Amniotic stem cell (primary cell): ENCODE results near the gene KRT31.
"Not testable (repeated sequence)": the region's sequence is repeated elsewhere in the genome, so short reads cannot be mapped to it uniquely, and the experiment has no call there.

ENCODE experiments used
- DNase-seq: peaks from one replicate; lab custom pipeline; 2025; lab: John Stamatoyannopoulos, UW

Gene KRT31

GRCh38 chr17:41417576-41418015, 20.2 kb upstream of the KRT31 start:
- DNase-seq = no peak

DNA sequence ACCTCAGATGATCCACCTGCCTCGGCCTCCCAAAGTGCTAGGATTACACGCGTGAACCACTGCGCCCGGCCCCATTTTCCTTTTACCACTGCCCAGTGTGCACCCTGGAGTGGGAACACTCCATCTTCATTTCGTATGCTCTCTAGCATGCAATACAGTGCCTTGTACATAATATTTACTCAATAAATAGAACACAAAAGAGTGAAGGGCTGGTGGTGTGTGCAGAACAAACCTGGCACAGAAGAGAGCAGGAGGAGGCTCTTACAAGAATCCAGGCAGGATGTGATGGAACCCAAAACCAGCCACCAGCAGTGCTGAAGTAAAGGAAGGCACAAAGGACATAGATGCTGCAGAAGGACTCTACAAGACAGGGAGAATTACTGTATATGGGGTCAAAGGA, 19.7 kb upstream of the KRT31 start:
- DNase-seq = no peak

GRCh38 chr17:41416479-41416878, 19.1 kb upstream of the KRT31 start:
- DNase-seq = no peak

DNA sequence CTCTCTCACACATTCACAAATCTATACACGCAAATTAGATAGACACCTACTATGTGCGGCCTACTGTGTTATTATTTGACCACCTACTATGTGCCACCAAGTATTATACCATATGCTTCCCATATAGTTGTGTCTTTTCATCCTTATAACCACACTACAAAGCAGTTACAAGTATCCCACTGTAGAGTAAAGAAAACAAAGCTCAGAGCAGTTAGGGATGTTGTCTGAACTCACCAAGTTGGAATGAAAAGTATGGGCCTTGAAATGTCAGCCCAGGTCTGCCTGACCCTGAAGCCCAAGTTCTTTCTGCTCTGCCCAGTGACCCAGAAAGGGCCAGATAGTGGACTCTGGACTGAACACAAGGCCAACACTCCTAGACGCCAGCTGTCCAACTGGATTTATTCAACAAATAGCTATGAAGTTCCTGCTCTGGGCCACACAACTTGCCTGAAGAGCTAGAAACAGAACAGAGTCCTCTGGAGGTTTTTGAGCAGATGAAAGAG, 18.5 kb upstream of the KRT31 start:
- DNase-seq = peak; percentile 41

DNA sequence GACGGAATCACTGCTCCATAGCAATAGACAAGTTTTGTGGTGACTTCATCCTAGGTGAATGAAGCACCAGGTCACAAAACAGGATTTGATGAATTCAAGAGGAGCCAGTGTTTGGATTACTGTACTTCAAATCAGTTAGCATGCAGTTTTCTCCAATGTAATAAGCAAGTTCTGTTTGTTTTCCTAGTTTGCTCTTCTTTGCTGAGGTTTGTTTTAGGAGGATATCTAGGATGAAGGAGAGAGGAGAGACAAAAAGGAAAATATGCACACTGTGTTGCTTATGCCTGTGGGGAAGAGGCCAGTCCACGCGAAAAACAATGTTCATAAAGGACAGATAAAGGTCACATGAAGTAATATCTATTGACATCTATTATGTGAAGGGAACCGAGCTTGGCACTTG, 18.0 kb upstream of the KRT31 start:
- no peak for DNase-seq

- no peak for DNase-seq
Observed at GRCh38 chr17:41413982-41414381, 16.6 kb upstream of the KRT31 start.

DNA sequence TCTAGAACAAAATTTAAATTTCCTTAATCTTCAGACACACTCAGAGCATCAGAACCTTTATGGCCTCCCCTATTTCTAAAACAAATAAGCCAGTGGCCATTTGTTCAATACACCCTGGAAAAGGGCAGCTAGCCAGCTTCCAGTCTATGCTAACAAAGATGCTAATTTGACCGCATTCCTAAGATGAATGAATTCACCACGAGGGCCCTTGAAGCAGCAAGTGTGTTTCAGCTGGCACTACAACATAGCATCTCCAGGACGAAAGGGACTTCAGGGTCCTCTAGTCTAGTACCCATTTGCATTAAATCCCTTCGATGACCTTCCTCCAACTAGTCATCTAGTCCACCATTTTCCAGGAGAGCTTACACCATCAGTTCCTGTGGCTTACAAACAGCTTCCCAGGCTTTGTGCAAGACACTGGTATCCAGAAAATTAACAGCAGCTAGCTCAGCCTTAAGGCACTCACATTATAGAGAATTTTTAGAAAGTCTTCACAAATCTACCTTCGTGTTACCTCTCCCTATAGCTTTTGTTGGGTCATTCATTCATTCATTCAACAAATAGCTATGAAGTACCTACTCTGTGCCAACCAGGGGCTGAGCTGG, 16.0 kb upstream of the KRT31 start:
- DNase-seq = no peak

DNA sequence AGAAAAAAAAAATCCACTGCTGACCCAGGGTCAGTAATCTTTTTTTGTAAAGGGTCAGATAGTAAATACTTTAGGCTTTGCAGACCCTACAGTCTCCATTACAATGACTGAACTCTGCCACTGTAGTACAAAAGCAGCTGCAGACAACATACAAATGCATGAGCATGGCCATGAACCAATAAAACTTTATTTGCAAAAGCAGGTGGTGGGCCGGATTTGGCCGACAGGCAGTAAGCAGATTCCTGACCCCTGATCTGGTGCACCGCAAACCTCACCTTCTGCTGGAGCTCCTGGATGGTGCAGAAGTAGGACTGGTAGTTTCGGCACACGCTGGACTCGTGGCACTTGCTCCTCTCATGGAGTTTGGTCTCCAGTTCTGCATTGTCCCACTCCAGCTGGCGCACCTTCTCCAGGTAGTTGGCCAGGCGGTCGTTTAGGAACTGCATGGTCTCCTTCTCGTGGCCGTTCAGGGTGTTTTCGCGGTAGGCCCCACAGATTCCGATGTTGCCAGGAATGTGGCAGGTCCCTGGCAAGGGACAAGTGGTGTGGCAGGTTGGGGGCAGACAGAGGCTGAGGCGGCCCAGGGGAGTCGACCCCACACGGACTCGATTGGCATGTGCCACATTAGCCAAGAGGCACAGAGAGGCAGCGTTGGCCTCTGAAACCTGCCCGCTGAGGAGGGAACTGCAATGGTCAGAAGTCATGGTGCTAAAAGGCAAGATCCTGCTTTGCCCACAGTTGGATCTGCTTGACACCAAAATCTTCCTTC, 13.8 kb upstream of the KRT31 start:
- DNase-seq = no peak

- no peak for DNase-seq
Observed at GRCh38 chr17:41407226-41407625, 9.8 kb upstream of the KRT31 start.

DNA sequence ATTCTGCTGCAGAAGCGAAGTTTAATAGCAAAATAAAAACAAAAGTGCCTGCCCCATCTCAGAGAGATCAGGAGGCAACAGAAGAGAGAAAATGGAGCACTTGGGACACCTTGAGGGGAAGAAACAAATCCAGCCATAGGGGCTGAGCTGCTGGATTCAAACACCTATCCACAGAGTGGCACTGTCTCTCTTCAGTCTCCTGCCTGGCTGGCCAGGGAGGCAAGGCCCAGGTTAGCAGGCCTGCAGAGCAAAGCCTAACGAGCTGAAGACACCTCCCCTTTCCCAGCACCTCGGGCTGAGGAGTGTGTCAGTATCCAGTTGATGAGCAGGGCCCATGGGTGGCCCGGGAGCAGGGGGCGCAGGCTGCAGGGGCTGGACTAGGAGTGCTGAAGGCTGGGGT, 8.8 kb upstream of the KRT31 start:
- DNase-seq = no peak

- peak; percentile 87 for DNase-seq
Observed at GRCh38 chr17:41404024-41404671, 6.7 kb upstream of the KRT31 start.

DNA sequence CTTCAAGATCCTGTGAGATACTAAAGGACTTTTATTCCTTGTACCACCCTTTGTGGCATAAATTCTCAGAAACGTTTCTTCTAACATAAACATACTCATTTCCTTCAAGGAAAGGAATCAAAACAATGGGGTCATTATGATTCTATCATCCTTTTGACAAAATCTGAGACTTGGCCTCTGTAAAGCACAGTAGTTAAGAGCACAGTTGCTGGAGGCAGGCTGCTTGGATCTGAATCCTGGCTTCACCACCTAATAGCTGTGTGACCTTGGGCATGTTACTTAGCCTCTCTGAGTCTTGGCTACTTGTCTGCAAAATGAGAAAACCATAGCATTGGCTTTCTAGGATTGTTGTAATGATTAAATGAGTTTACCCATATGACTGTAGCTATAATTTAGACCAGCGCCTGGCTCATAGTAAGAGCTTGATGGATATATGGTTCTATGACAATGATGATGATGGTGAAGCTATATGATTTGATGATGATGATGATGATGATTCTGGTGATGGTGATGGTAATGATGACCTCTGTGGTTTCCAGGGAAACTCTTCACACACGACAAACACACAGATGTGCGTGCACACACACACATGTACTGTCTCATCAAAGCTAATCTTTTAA, 6.1 kb upstream of the KRT31 start:
- no peak for DNase-seq

DNA sequence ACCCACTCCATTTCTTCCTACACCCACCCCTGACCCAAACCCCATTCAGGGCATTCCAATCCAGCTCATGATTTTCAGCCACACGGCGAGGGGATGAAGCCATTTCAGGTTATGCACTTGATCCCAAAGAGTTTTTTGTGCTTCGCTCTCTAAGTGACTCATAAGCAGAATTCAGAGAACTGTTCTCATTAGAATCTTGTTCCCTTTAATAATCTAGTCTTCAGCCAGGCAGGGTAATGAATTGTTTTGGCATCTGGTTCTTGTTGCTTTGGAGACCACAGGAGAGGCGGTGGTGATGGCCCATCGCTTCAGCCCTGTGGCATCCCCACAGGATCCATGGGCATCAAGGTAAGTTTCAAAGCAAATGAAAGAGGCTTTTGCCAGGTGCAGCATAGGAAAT, 4.8 kb upstream of the KRT31 start:
- no peak for DNase-seq

DNA sequence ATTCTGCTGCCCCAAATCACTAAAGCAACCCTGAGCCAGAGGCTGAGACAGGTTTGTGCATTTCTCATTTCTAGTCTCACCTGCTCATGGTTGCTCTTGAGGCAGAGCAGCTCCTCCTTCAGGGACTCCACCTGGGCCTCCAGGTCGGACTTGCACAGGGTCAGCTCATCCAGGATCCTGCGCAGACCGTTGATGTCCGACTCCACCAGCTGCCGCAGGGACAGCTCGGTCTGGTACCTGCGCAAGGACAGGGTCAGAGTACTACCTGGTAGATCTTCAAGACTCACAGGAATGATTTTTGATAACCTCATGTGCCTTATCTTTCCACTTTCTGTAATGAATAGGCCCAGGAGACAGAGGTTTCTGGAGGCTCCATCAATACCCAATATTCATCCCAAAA, 1.1 kb downstream of the KRT31 start:
- no peak for DNase-seq

- DNase-seq = no peak
Observed at GRCh38 chr17:41395611-41396010, 1.8 kb downstream of the KRT31 start.

DNA sequence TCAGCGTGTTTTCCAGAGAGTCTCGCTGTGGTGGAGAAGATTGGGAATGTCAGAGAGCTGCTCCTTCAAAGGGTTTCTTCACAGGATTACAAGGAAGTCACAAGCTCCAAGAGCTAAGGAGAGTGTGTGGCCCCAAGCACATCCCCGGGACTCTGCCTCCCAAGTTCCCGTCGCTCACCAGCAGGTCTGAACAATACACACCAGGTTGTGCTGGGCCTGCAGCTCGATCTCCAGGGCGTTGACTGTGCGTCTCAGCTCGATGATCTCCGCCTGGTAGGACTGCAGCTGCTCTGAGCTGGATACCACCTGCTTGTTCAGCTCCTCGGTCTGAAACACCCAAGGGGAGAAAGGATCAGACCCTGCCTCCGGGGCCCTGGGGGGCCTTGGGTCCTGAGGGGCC, 2.4 kb downstream of the KRT31 start:
- not testable (repeated sequence) for DNase-seq

- no peak for DNase-seq
Observed at GRCh38 chr17:41394254-41394996, 3.0 kb downstream of the KRT31 start.

DNA sequence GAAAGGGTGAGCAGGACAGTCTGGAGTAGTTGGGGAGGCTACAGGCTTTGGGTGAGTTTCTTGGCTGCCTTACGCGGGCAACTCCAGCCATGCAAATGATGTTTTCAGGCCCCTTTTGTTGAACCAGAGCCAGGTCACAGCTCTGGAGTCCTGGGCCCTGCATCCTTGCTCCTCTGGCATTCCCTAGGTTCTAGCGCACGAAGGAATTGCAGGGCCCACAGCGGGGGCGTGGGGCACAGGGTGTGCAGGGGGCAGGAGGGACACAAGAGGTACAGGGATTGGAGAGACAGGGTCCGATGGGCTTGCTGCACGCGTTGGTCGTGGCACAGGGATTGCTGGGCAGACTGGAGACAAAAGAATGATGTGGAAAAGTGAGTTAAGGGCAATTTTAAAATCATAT, 3.6 kb downstream of the KRT31 start:
- no peak for DNase-seq

DNA sequence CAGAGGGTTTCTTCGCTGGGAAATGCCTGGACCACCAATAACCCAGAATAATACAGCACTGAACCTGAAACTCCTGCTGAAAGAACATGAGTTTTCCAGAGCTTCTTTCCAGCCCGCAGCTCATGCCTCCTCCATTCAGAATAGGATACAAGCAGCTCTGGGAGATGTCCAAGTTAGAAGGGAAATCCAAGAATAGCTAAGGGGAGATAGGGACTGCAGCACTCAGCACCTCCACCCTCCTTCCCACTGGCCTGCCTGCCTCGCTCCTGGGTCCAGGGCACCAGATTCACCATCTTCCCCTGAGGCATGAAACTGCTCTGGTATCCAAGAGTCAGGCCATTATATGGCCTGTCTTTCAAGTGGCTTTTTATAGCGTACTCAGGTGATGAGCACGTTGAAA, 4.1 kb downstream of the KRT31 start:
- no peak for DNase-seq

GRCh38 chr17:41392278-41392677, 5.1 kb downstream of the KRT31 start:
- no peak for DNase-seq

GRCh38 chr17:41391535-41391934, 5.9 kb downstream of the KRT31 start:
- no peak for DNase-seq

GRCh38 chr17:41390411-41390938, 6.9 kb downstream of the KRT31 start:
- no peak for DNase-seq
